ENCODE measurements around the gene TULP4.

DNA sequence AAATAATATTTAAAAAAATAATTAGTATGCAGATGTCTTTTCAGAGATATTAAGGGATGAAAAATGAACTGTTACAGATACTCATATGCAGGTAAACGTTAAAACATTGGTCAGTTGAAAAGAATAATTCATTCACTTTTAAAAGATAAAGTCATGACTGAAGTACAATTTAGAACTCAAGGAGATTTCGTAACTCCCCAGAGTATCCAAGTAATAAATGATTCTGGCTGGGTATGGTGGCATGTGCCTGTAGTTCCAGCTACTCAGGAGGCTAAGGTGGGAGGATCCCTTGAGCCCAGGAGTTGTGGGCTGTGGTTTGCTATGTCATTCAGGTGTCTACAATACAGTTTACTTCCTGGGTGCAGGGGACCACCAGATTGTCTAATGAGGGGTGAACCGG, 125.3 kb downstream of the TULP4 start:
- TF ChIP-seq, protein P1, sequence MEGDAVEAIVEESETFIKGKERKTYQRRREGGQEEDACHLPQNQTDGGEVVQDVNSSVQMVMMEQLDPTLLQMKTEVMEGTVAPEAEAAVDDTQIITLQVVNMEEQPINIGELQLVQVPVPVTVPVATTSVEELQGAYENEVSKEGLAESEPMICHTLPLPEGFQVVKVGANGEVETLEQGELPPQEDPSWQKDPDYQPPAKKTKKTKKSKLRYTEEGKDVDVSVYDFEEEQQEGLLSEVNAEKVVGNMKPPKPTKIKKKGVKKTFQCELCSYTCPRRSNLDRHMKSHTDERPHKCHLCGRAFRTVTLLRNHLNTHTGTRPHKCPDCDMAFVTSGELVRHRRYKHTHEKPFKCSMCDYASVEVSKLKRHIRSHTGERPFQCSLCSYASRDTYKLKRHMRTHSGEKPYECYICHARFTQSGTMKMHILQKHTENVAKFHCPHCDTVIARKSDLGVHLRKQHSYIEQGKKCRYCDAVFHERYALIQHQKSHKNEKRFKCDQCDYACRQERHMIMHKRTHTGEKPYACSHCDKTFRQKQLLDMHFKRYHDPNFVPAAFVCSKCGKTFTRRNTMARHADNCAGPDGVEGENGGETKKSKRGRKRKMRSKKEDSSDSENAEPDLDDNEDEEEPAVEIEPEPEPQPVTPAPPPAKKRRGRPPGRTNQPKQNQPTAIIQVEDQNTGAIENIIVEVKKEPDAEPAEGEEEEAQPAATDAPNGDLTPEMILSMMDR (IDR thresholded peaks at IDR 0.05): no peak
- no peak for TF ChIP-seq POLR2A (IDR thresholded peaks at IDR 0.05)

Measured in prostate gland (tissue), 2 donors.